H1 (cell line): ENCODE measurements around the gene CDKL5. TPM values are rescaled to one million over a fixed set of nuclear protein-coding genes. Genes with fewer than 3 reads are reported as not detected.

Experiments
- CTCF ChIA-PET: fragments of 300-600 bp; sonication (Branson Sonifier 250); formaldehyde crosslinking; loops from one replicate; lab custom pipeline; 2021; ENCODE audit not compliant: partially characterized antibody; lab: Charles Lee
- POLR2A ChIA-PET: fragments of 300-600 bp; sonication (Branson Sonifier 250); formaldehyde crosslinking; loops from one replicate; lab custom pipeline; 2021; ENCODE audit warnings: inconsistent platforms; ENCODE audit not compliant: partially characterized antibody; lab: Charles Lee
- DNase-seq, 2 experiments: peaks; one replicate each; pipeline versions ENCODE4 v3.0.0 to v3.0.0-alpha.2; 2010 to 2022; ENCODE audit warnings: low spot score in 2 of 2, low read depth in 1 of 2, mixed read lengths in 1 of 2
- FAIRE-seq: peaks from 2 replicates; lab custom pipeline; 2011; peaks lifted over from hg19 to GRCh38; lab: Jason Lieb, UNC
- H2AFZ ChIP-seq: 2 replicates; pipeline ENCODE4 v1.8.1; 2012; ENCODE audit warnings: low read length, inconsistent platforms
- H2AK5ac ChIP-seq: 2 replicates; pipeline ENCODE4 v1.6.1; 2013; ENCODE audit warnings: low read depth, low read length
- H2BK120ac ChIP-seq: replicated peaks from 2 replicates; pipeline ENCODE3; 2013; ENCODE audit warnings: low read depth, low read length, inconsistent platforms
- H2BK12ac ChIP-seq: 2 replicates; pipeline ENCODE4 v1.6.1; 2013; ENCODE audit warnings: low read depth, low read length
- H2BK15ac ChIP-seq: 2 replicates; pipeline ENCODE4 v1.6.1; 2013; ENCODE audit warnings: low read length
- H2BK20ac ChIP-seq: 2 replicates; pipeline ENCODE4 v1.6.1; 2013; ENCODE audit warnings: low read length
- H2BK5ac ChIP-seq: 2 replicates; pipeline ENCODE4 v1.6.1; 2013; ENCODE audit warnings: low read depth, low read length
- H3K14ac ChIP-seq: 2 replicates; pipeline ENCODE4 v1.6.1; 2013; ENCODE audit warnings: inconsistent platforms; ENCODE audit not compliant: insufficient read length
- H3K18ac ChIP-seq: 2 replicates; pipeline ENCODE4 v1.6.1; 2013; ENCODE audit warnings: low read length; ENCODE audit errors: extremely low read depth
- H3K23ac ChIP-seq: 2 replicates; pipeline ENCODE4 v1.6.1; 2013; ENCODE audit warnings: inconsistent platforms; ENCODE audit not compliant: insufficient read length
- H3K23me2 ChIP-seq: 2 replicates; pipeline ENCODE4 v1.6.1; 2013; ENCODE audit warnings: low read depth, low read length
- H3K27ac ChIP-seq: 2 replicates; pipeline ENCODE4 v1.6.1; 2011; ENCODE audit warnings: low read depth, low read length, inconsistent platforms
- H3K27me3 ChIP-seq, 4 experiments: replicated peaks in 1 of 4; 1 replicate in 1 of 4; 2 replicates in 3 of 4; pipeline versions ENCODE4 v1.6.1 to v1.8.1; 2011 to 2013; ENCODE audit warnings: low read length in 3 of 4, mild to moderate bottlenecking in 3 of 4, inconsistent platforms in 2 of 4, mixed read lengths in 2 of 4, moderate library complexity in 1 of 4; ENCODE audit not compliant: control insufficient read depth in 3 of 4, insufficient read depth in 3 of 4; ENCODE audit errors: extremely low read depth in 1 of 4
- H3K36me3 ChIP-seq, 4 experiments: 2 replicates each; pipeline versions ENCODE4 v1.6.1 to v1.8.1; 2011 to 2013; ENCODE audit warnings: mild to moderate bottlenecking in 4 of 4, low read length in 3 of 4, moderate library complexity in 2 of 4, control low read depth in 1 of 4, inconsistent platforms in 1 of 4; ENCODE audit not compliant: insufficient read depth in 4 of 4, control insufficient read depth in 2 of 4
- H3K4ac ChIP-seq: replicated peaks from 2 replicates; pipeline ENCODE3; 2013; ENCODE audit warnings: low read length, low read depth, mixed read lengths, inconsistent platforms; ENCODE audit not compliant: insufficient read length
- H3K4me1 ChIP-seq, 4 experiments: replicated peaks in 1 of 4; 1 replicate in 1 of 4; 2 replicates in 3 of 4; pipeline versions ENCODE4 v1.6.1 to v1.8.1; 2011 to 2013; ENCODE audit warnings: low read length in 3 of 4, inconsistent platforms in 2 of 4, mixed read lengths in 1 of 4; ENCODE audit not compliant: insufficient read depth in 4 of 4, control insufficient read depth in 3 of 4
- H3K4me2 ChIP-seq, 2 experiments: 2 replicates each; pipeline versions ENCODE4 v1.6.1 to v1.8.1; 2011 to 2013; ENCODE audit warnings: low read depth in 2 of 2, low read length in 2 of 2, control low read depth in 1 of 2, inconsistent platforms in 1 of 2, mild to moderate bottlenecking in 1 of 2; ENCODE audit not compliant: insufficient read depth in 1 of 2
- H3K4me3 ChIP-seq, 4 experiments: fragments of 200-600, 300-600 bp in 1 of 4; sonication (generic), shearing (Covaris generic), sonication (Bioruptor Twin) in 1 of 4; 2 replicates each; pipeline versions ENCODE4 v1.5.1 to v1.8.1; 2011 to 2016; ENCODE audit warnings: low read length in 4 of 4, low read depth in 3 of 4, control low read depth in 2 of 4, inconsistent platforms in 2 of 4, mild to moderate bottlenecking in 2 of 4, mixed read lengths in 1 of 4, moderate library complexity in 1 of 4; ENCODE audit not compliant: insufficient read depth in 2 of 4; ENCODE audit errors: extremely low read depth in 1 of 4
- H3K56ac ChIP-seq: replicated peaks from 2 replicates; pipeline ENCODE3; 2013; ENCODE audit warnings: low read depth, mild to moderate bottlenecking, mixed read lengths, low read length, inconsistent platforms; ENCODE audit not compliant: insufficient read length
- H3K79me1 ChIP-seq: 2 replicates; pipeline ENCODE4 v1.6.1; 2013; ENCODE audit warnings: low read depth, low read length, control low read depth
- H3K79me2 ChIP-seq, 2 experiments: 2 replicates each; pipeline versions ENCODE4 v1.6.1 to v1.8.1; 2012 to 2013; ENCODE audit warnings: low read length in 2 of 2, mild to moderate bottlenecking in 2 of 2, inconsistent platforms in 1 of 2; ENCODE audit not compliant: insufficient read depth in 2 of 2, control insufficient read depth in 1 of 2
- H3K9ac ChIP-seq, 4 experiments: replicated peaks in 1 of 4; 1 replicate in 1 of 4; 2 replicates in 3 of 4; pipeline versions ENCODE4 v1.6.1 to v1.8.1; 2011 to 2013; ENCODE audit warnings: low read depth in 3 of 4, low read length in 3 of 4, control low read depth in 2 of 4, mild to moderate bottlenecking in 2 of 4, moderate library complexity in 2 of 4, inconsistent platforms in 1 of 4; ENCODE audit errors: extremely low read depth in 1 of 4
- H3K9me3 ChIP-seq, 2 experiments: 2 replicates each; pipeline versions ENCODE4 v1.6.1 to v1.8.1; 2012 to 2013; ENCODE audit warnings: mild to moderate bottlenecking in 2 of 2, moderate library complexity in 2 of 2, control low read depth in 1 of 2, inconsistent platforms in 1 of 2, low read depth in 1 of 2, low read length in 1 of 2, mixed read lengths in 1 of 2; ENCODE audit not compliant: insufficient read depth in 2 of 2
- H4K20me1 ChIP-seq, 2 experiments: replicated peaks in 1 of 2; 2 replicates each; pipeline versions ENCODE3 to v1.8.1; 2011 to 2013; ENCODE audit warnings: inconsistent platforms in 2 of 2, low read length in 2 of 2, mild to moderate bottlenecking in 1 of 2; ENCODE audit not compliant: insufficient read depth in 2 of 2, control insufficient read depth in 1 of 2
- H4K5ac ChIP-seq: 2 replicates; pipeline ENCODE4 v1.6.1; 2013; ENCODE audit warnings: low read length, low read depth, mixed read lengths, inconsistent platforms; ENCODE audit not compliant: insufficient read length
- H4K8ac ChIP-seq: 2 replicates; pipeline ENCODE4 v1.8.0; 2013; ENCODE audit warnings: mild to moderate bottlenecking, moderate library complexity, low read length, inconsistent platforms; ENCODE audit not compliant: insufficient read depth; ENCODE audit errors: extremely low read depth
- H4K91ac ChIP-seq: replicated peaks from 2 replicates; pipeline ENCODE3; 2013; ENCODE audit warnings: low read length, mixed read lengths, inconsistent platforms; ENCODE audit not compliant: insufficient read length
- CBX8 ChIP-seq: fragments of 300-800, 300-1000 bp; sonication (generic); IDR thresholded peaks from 2 replicates; pipeline ENCODE4 v1.7.1; 2016; ENCODE audit warnings: low read depth, low read length, borderline replicate concordance
- CHD1 ChIP-seq: IDR thresholded peaks from 2 replicates; pipeline ENCODE4 v1.6.1; 2012; ENCODE audit warnings: low read depth, low read length, improper control_type of control experiment
- JUND ChIP-seq: IDR thresholded peaks from 2 replicates; pipeline ENCODE4 v1.6.1; 2011; ENCODE audit warnings: mild to moderate bottlenecking, improper control_type of control experiment, low read length
- POU5F1 ChIP-seq: IDR thresholded peaks from 2 replicates; pipeline ENCODE4 v1.6.1; 2011; ENCODE audit warnings: low read depth, mild to moderate bottlenecking, low read length, moderate library complexity
- WGBS, 2 experiments: shearing (Covaris generic) in 1 of 2; methylation state at CpG; one replicate each; pipeline versions ENCODE4 v1.1.6 to v1.1.7; 2013 to 2015; ENCODE audit warnings: low lambda C conversion rate in 2 of 2, mixed read lengths in 2 of 2, inconsistent platforms in 1 of 2, low coverage in 1 of 2, missing lambda C conversion rate in 1 of 2; ENCODE audit not compliant: insufficient replicate concordance in 2 of 2, insufficient coverage in 1 of 2, insufficient read length in 1 of 2; ENCODE audit errors: extremely low coverage in 1 of 2, missing lambda C conversion rate in 1 of 2; 5-methylcytosine and 5-hydroxymethylcytosine counted together
- polyA plus RNA-seq, 7 experiments: library from polyadenylated mRNA; depleted of rRNA in 3 of 7; stranded (reverse) in 5 of 7; unstranded in 2 of 7; fragments of >200 nt in 5 of 7; fragments of 200-250 nt in 2 of 7; gene quantifications; 1 replicate in 5 of 7; 2 replicates in 1 of 7; 4 replicates in 1 of 7; pipeline versions ENCODE4 v1.2.1 to v1.2.3, GENCODE V29; 2011 to 2013; ENCODE audit warnings: missing spikeins in 2 of 7, mixed read lengths in 2 of 7
- total RNA-seq: library from RNA; stranded (reverse); fragmentation: NEBNext Ultra II Directional; extraction: Animal tissue kit (Norgen Biotek cat#: 25700); gene quantifications from 2 replicates; pipeline ENCODE4 v1.2.1, GENCODE V29; 2021

Gene CDKL5
- total and polyA plus RNA-seq, 2 of the 8 experiments (the other 6 are each of a cell fraction or from before 2014, with no cell fraction given), result 5.5 to 15.6 TPM

- H3K27me3 ChIP-seq, result no peaks in the 10 kb centered on the region
- no peak overlapping the region for H4K91ac ChIP-seq
- H3K56ac ChIP-seq, result no peak overlapping the region
- H3K9me3 ChIP-seq, result no peaks in the 10 kb centered on the region
- H3K79me1 ChIP-seq, result no peaks in the 10 kb centered on the region
- no peak overlapping the region for H3K4me2 ChIP-seq
- no peak overlapping the region for H3K4me3 ChIP-seq
- DNase-seq (no peak), FAIRE-seq (no peak)
- no peak overlapping the region for H4K5ac ChIP-seq
- no peak overlapping the region for H3K27ac ChIP-seq
- H3K4ac ChIP-seq, result no peak overlapping the region
- H3K23ac ChIP-seq, result no peak overlapping the region
- H3K79me2 ChIP-seq, result no peaks in the 10 kb centered on the region
- H3K4me1 ChIP-seq, result 0 out of 7 replicates have a peak, but pooled peaks cover 0 to 2% (median 0%) of the 10 kb centered on the region in 4 experiments
- 94% methylated on average over 5 of the region's 7 CpGs; no CpG with 5 or more reads in 1 of the 2 experiments for WGBS, 2 experiments
- no peak overlapping the region for H2AFZ ChIP-seq
- no peak overlapping the region for H2BK20ac ChIP-seq
- H4K8ac ChIP-seq, result no peak overlapping the region
- H4K20me1 ChIP-seq, result no peaks in the 10 kb centered on the region
- H2AK5ac ChIP-seq, result no peak overlapping the region
- no peak overlapping the region for H3K9ac ChIP-seq
- TF ChIP-seq POU5F1 (no peak), JUND (no peak), CBX8 (no peak), CHD1 (no peak)
- H3K23me2 ChIP-seq, result no peaks in the 10 kb centered on the region
- no peaks in the 10 kb centered on the region for H3K36me3 ChIP-seq
- ChIA-PET CTCF (interaction anchor here (1.5 to 1.7 kb wide), 2 partner anchors 12 kb away, joined by 6 to 14 read pairs; no protein-coding TSS in a partner anchor), POLR2A (no interaction called here)
- H3K18ac ChIP-seq, result no peak overlapping the region
- H3K14ac ChIP-seq, result no peak overlapping the region
- no peak overlapping the region for H2BK120ac ChIP-seq
- H2BK15ac ChIP-seq, result no peak overlapping the region
- no peak overlapping the region for H2BK12ac ChIP-seq
- no peak overlapping the region for H2BK5ac ChIP-seq
These were observed 262.6 kb downstream of the CDKL5 start for GRCh38 chrX:18687856-18688495.
